Lower leg skin (tissue), 4 donors: ENCODE measurements around the gene ATPAF1. TPM values are rescaled to one million over a fixed set of nuclear protein-coding genes. Genes with fewer than 3 reads are reported as not detected.
A peak's percentile ranks its signal among the peaks of the same experiment; 100 is the strongest.

Experiments used
- DNase-seq, 2 donors: peaks; one replicate each; pipeline ENCODE4 v3.0.0-alpha.2; 2019; ENCODE audit warnings: low spot score in 2 of 2
- H3K4me3 ChIP-seq: fragments of 200-600 bp; sonication (generic); 2 replicates; pipeline ENCODE4 v1.5.1; 2017; ENCODE audit warnings: mild to moderate bottlenecking, low read depth; ENCODE audit not compliant: poor library complexity, severe bottlenecking
- CTCF ChIP-seq, 3 donors: fragments of 450-650 bp; IDR thresholded peaks; one replicate each; pipeline ENCODE4 v1.5.1; 2016; ENCODE audit warnings: antibody characterized with exemption in 3 of 3, mild to moderate bottlenecking in 3 of 3, moderate library complexity in 2 of 3
- POLR2A ChIP-seq, 2 donors: fragments of 450-650 bp; IDR thresholded peaks; one replicate each; pipeline ENCODE4 v1.6.1; 2016 to 2017; ENCODE audit warnings: antibody characterized with exemption in 2 of 2, mild to moderate bottlenecking in 1 of 2, moderate library complexity in 1 of 2
- WGBS, 2 donors: methylation state at CpG; one replicate each; pipeline ENCODE4 v1.1.5; 2018; 5-methylcytosine and 5-hydroxymethylcytosine counted together
- intact Hi-C: fragments of 100-400 bp; cut with DNase I; formaldehyde crosslinking; loops from one replicate; pipeline ENCODE4 v1.15.0; 2023; ENCODE audit warnings: low total_unique reads
- total RNA-seq, 4 donors: library from RNA; depleted of rRNA; stranded (reverse); fragments of >200 nt; gene quantifications; one replicate each; pipeline ENCODE4 v1.1.0, GENCODE V29; 2016

ATPAF1 gene
- total RNA-seq, 4 donors from 2014 or later = 20.4 to 33.7 (median 29.9) TPM

GRCh38 chr1:46621930-46622329 lies 46.2 kb downstream of the ATPAF1 start:
- no peak overlapping the region for H3K4me3 ChIP-seq
- 36 to 44% methylated on average over 7 of the region's 7 CpGs for WGBS, 2 donors
- intact Hi-C loops = loop anchor here (10.0 kb wide), 1 partner anchor 103 kb away; no protein-coding TSS in a partner anchor
- no peak for DNase-seq
- TF ChIP-seq CTCF (IDR thresholded peaks at IDR 0.05) (no peak), POLR2A (IDR thresholded peaks at IDR 0.05) (no peak)

- H3K4me3 ChIP-seq = no peak overlapping the region
- 92% methylated on average over 5 of the region's 5 CpGs for WGBS, 2 donors
- no peak for DNase-seq
- intact Hi-C loops = loop anchor here (10.0 kb wide), 1 partner anchor 105 kb away; no protein-coding TSS in a partner anchor
- TF ChIP-seq CTCF (IDR thresholded peaks at IDR 0.05) = no peak
- TF ChIP-seq POLR2A (IDR thresholded peaks at IDR 0.05) = no peak
Measured at GRCh38 chr1:46619656-46620258, 48.4 kb downstream of the ATPAF1 start.

- H3K4me3 ChIP-seq = no peak overlapping the region
- intact Hi-C loops = no loop called here
- WGBS, 2 donors = 82 to 88% methylated on average over 4 of the region's 4 CpGs
- DNase-seq = peak in 1 of 2 donors; percentile 39
- TF ChIP-seq CTCF (IDR thresholded peaks at IDR 0.05) = no peak
Measured at GRCh38 chr1:46618754-46619415, 49.3 kb downstream of the ATPAF1 start.

GRCh38 chr1:46617833-46618232 lies 50.3 kb downstream of the ATPAF1 start:
- 80 to 88% methylated on average over 3 of the region's 3 CpGs for WGBS, 2 donors
- intact Hi-C loops = no loop called here
- no peak overlapping the region for H3K4me3 ChIP-seq
- no peak for TF ChIP-seq POLR2A (IDR thresholded peaks at IDR 0.05)
- no peak for TF ChIP-seq CTCF (IDR thresholded peaks at IDR 0.05)
- DNase-seq = no peak

- intact Hi-C loops = no loop called here
- 37 to 40% methylated on average over 10 of the region's 10 CpGs for WGBS, 2 donors
- peak in 1 of 2 donors; percentile 66 for DNase-seq
- TF ChIP-seq POLR2A (IDR thresholded peaks at IDR 0.05) (no peak), CTCF (IDR thresholded peaks at IDR 0.05) (no peak)
- peak overlapping the region; percentile 74 for H3K4me3 ChIP-seq
Measured at GRCh38 chr1:46617108-46617800, 50.9 kb downstream of the ATPAF1 start.
